Measurements from ENCODE around the gene RXRA. TPM values are rescaled to one million over a fixed set of nuclear protein-coding genes. Genes with fewer than 3 reads are reported as not detected.

RXRA gene
- total and polyA plus RNA-seq, 2 of the 4 experiments (the other 2 are of a cell fraction), result 7.5 to 17.9 TPM

DNA sequence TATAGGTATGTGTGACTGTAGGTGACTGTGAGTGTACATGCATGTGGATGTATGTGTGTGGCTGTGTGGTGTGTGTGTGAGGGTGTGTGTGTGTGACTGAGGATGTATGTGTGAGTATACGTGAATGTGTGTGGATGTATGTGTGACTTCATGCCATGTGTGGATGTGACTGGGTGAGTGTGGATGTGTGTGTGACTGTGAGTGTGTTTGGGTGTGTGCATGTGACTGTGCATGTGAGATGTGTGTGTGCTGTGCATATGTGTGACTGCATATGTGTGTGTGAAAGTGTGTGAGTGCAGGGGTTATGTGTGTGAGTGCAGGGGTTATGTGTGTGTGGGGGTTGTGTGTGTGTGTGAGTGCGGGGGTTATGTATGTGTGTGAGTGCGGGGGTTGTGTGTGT lies 42.3 kb downstream of the RXRA start:
- 100% methylated on average over 1 of the region's 3 CpGs; no CpG with 5 or more reads in 1 of the 2 experiments for WGBS, 2 experiments (ENCODE audit: extremely low coverage in 2 of 2, insufficient read length in 1 of 2)
- Histone ChIP-seq H3K56ac (ENCODE audit: extremely low read depth, insufficient read depth, low read length) (no peak overlapping the region), H3K23ac (ENCODE audit: low read depth, low read length) (no peak overlapping the region), H4K8ac (ENCODE audit: low read depth in 2 of 2, low read length in 2 of 2) (no peak overlapping the region), H3K9me3 (ENCODE audit: control insufficient read depth, insufficient read depth, low read length) (no peaks in the 10 kb centered on the region), H2AK9ac (replicated peaks; ENCODE audit: low read depth, low read length, poor library complexity) (no peak overlapping the region), H3K27me3 (ENCODE audit: control insufficient read depth, insufficient read depth, low read length) (no peaks in the 10 kb centered on the region), H2BK15ac (ENCODE audit: low read depth, low read length) (no peak overlapping the region), H3K4me2 (ENCODE audit: low read depth, low read length) (no peak overlapping the region), H2AFZ (replicated peaks; ENCODE audit: low read length, poor library complexity) (no peak overlapping the region), H2BK5ac (ENCODE audit: low read depth, low read length, poor library complexity, severe bottlenecking) (peak overlapping the region; percentile 46), H4K20me1 (ENCODE audit: insufficient read depth, low read length) (peaks cover 100% of the 10 kb centered on the region), H3K9me1 (ENCODE audit: insufficient read depth, low read length) (peaks cover 21% of the 10 kb centered on the region), H3K14ac (replicated peaks; ENCODE audit: low read depth, low read length) (no peak overlapping the region), H3K4me3 (ENCODE audit: insufficient read depth, low read depth, low read length) (no peak overlapping the region), H4K5ac (ENCODE audit: low read depth, low read length) (no peak overlapping the region), H3K4me1 (ENCODE audit: control insufficient read depth, insufficient read depth, low read length) (peaks cover 19% of the 10 kb centered on the region), H3K27ac (ENCODE audit: insufficient read depth, low read length) (no peak overlapping the region), H3K18ac (ENCODE audit: low read depth, low read length) (no peak overlapping the region), H3K4ac (ENCODE audit: low read depth, low read length) (no peak overlapping the region), H3K79me1 (ENCODE audit: low read depth in 1 of 2, low read length in 2 of 2) (peaks cover 18 to 96% of the 10 kb centered on the region in 2 experiments), H2BK20ac (ENCODE audit: low read depth, low read length) (no peak overlapping the region), H2AK5ac (ENCODE audit: low read depth, low read length) (peak overlapping the region; percentile 90; the same call in 1 of the 2 replicates), H2BK120ac (ENCODE audit: low read depth, low read length) (no peak overlapping the region), H3K9ac (ENCODE audit: low read depth, low read length) (no peak overlapping the region), H3K36me3 (ENCODE audit: control insufficient read depth, insufficient read depth, low read length) (no peaks in the 10 kb centered on the region), H4K91ac (ENCODE audit: insufficient read depth, low read depth, low read length) (no peak overlapping the region)
- TF ChIP-seq FOS (IDR thresholded peaks at IDR 0.05; ENCODE audit: low read depth, low read length) (no peak), SMC3 (IDR thresholded peaks at IDR 0.05; ENCODE audit: low read depth, low read length) (no peak), CHD1 (IDR thresholded peaks at IDR 0.05; ENCODE audit: low read depth, low read length) (no peak), MXI1 (IDR thresholded peaks at IDR 0.05; ENCODE audit: borderline replicate concordance, low read depth, low read length) (no peak), CEBPB (IDR thresholded peaks at IDR 0.05; ENCODE audit: low read depth, low read length) (no peak), POLR2A (IDR thresholded peaks at IDR 0.05; ENCODE audit: low read depth, low read length) (no peak), RAD21 (IDR thresholded peaks at IDR 0.05; ENCODE audit: low read length) (no peak), BHLHE40 (IDR thresholded peaks at IDR 0.05; ENCODE audit: low read depth, low read length) (no peak), RCOR1 (IDR thresholded peaks at IDR 0.05; ENCODE audit: insufficient replicate concordance, low read length) (no peak), NFE2L2 (IDR thresholded peaks at IDR 0.05; ENCODE audit: low read depth, low read length) (no peak), MAZ (IDR thresholded peaks at IDR 0.05; ENCODE audit: borderline replicate concordance, low read depth, low read length) (no peak)
- TF ChIP-seq, protein P1, sequence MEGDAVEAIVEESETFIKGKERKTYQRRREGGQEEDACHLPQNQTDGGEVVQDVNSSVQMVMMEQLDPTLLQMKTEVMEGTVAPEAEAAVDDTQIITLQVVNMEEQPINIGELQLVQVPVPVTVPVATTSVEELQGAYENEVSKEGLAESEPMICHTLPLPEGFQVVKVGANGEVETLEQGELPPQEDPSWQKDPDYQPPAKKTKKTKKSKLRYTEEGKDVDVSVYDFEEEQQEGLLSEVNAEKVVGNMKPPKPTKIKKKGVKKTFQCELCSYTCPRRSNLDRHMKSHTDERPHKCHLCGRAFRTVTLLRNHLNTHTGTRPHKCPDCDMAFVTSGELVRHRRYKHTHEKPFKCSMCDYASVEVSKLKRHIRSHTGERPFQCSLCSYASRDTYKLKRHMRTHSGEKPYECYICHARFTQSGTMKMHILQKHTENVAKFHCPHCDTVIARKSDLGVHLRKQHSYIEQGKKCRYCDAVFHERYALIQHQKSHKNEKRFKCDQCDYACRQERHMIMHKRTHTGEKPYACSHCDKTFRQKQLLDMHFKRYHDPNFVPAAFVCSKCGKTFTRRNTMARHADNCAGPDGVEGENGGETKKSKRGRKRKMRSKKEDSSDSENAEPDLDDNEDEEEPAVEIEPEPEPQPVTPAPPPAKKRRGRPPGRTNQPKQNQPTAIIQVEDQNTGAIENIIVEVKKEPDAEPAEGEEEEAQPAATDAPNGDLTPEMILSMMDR (conservative IDR thresholded peaks at IDR 0.05; ENCODE audit: low read depth, low read length), result no peak
- TF ChIP-seq, protein P2, sequence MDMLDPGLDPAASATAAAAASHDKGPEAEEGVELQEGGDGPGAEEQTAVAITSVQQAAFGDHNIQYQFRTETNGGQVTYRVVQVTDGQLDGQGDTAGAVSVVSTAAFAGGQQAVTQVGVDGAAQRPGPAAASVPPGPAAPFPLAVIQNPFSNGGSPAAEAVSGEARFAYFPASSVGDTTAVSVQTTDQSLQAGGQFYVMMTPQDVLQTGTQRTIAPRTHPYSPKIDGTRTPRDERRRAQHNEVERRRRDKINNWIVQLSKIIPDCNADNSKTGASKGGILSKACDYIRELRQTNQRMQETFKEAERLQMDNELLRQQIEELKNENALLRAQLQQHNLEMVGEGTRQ (IDR thresholded peaks at IDR 0.05; ENCODE audit: low read depth, low read length), result no peak
- ChIA-PET POLR2A (ENCODE audit: unreplicated experiment) (no interaction called here), CTCF (no interaction called here)
- in situ Hi-C loops (cut with MboI; ENCODE audit: low sequenced_read_pairs), result no loop called here
- no TSS peak for BruUV-seq (replicated peaks)
- no peak for ATAC-seq (ENCODE audit: low read depth)
- intact Hi-C loops (cut with micrococcal nuclease), result no loop called here
- DNase-seq, result no peak
- dilution Hi-C loops (cut with HindIII; ENCODE audit: low sequenced_read_pairs, unreplicated experiment), result no loop called here
